Vagina (tissue), 2 donors: ENCODE data around the gene GHR. TPM values are rescaled to one million over a fixed set of nuclear protein-coding genes. Genes with fewer than 3 reads are reported as not detected.

Experiments
- DNase-seq, 2 donors: peaks; one replicate each; pipeline ENCODE4 v3.0.0-alpha.2; 2017; ENCODE audit errors: extremely low spot score in 2 of 2
- H3K27ac ChIP-seq: fragments of 200-600 bp; sonication (generic); one replicate; pipeline ENCODE4 v1.5.1; 2019
- H3K27me3 ChIP-seq: fragments of 200-600 bp; sonication (generic); one replicate; pipeline ENCODE4 v1.5.1; 2019
- H3K36me3 ChIP-seq, 2 donors: fragments of 200-600 bp; sonication (generic); one replicate each; pipeline ENCODE4 v1.5.1; 2017 to 2019
- H3K4me1 ChIP-seq: fragments of 200-600 bp; sonication (generic); one replicate; pipeline ENCODE4 v1.5.1; 2019
- H3K4me3 ChIP-seq, 2 donors: fragments of 200-600 bp; sonication (generic); 1 replicate in 1 of 2; 2 replicates in 1 of 2; pipeline ENCODE4 v1.5.1; 2016 to 2019
- H3K9me3 ChIP-seq: fragments of 200-600 bp; sonication (generic); one replicate; pipeline ENCODE4 v1.5.1; 2019
- CTCF ChIP-seq, 3 experiments: fragments of 450-650 bp in 2 of 3; fragments of 200-600 bp in 1 of 3; sonication (generic) in 1 of 3; IDR thresholded peaks; one replicate each; pipeline ENCODE4 v1.5.1; 2017 to 2019; ENCODE audit warnings: antibody characterized with exemption in 3 of 3, mild to moderate bottlenecking in 2 of 3, moderate library complexity in 2 of 3
- POLR2A ChIP-seq, 2 donors: fragments of 450-650 bp; IDR thresholded peaks; one replicate each; pipeline ENCODE4 v1.6.1; 2017; ENCODE audit warnings: antibody characterized with exemption in 2 of 2, mild to moderate bottlenecking in 2 of 2, moderate library complexity in 2 of 2
- POLR2AphosphoS5 ChIP-seq, 2 donors: sonication (generic); formaldehyde crosslinking; IDR thresholded peaks; one replicate each; pipeline ENCODE4 v1.9.0; 2017; ENCODE audit warnings: antibody characterized with exemption in 2 of 2, mild to moderate bottlenecking in 2 of 2, low read depth in 1 of 2; ENCODE audit not compliant: insufficient read depth in 1 of 2
- intact Hi-C: fragments of 100-400 bp; cut with DNase I; formaldehyde crosslinking; loops from one replicate; pipeline ENCODE4 v1.15.1; 2023
- total RNA-seq: library from RNA; depleted of rRNA; stranded (reverse); fragments of >200 nt; gene quantifications from one replicate; pipeline ENCODE4 v1.2.3, GENCODE V29; 2016

GHR gene
- total RNA-seq, 1 donor from 2014 or later: 16.7 TPM

GRCh38 chr5:42507451-42508097, 84.3 kb downstream of the GHR start:
- Histone ChIP-seq H3K27me3 (no peaks in the 10 kb centered on the region), H3K36me3 (no peaks in the 10 kb centered on the region), H3K9me3 (no peaks in the 10 kb centered on the region), H3K4me3 (no peak overlapping the region), H3K4me1 (peaks cover 15% of the 10 kb centered on the region), H3K27ac (no peak overlapping the region)
- no peak for DNase-seq
- intact Hi-C loops: no loop called here
- TF ChIP-seq POLR2A (IDR thresholded peaks at IDR 0.05) (no peak), CTCF (IDR thresholded peaks at IDR 0.05) (no peak), POLR2AphosphoS5 (IDR thresholded peaks at IDR 0.05; ENCODE audit: insufficient read depth in 1 of 2, low read depth in 1 of 2) (no peak)

- DNase-seq: no peak
- Histone ChIP-seq H3K36me3 (no peaks in the 10 kb centered on the region), H3K4me3 (no peak overlapping the region), H3K27ac (no peak overlapping the region), H3K9me3 (no peaks in the 10 kb centered on the region), H3K4me1 (peaks cover 14% of the 10 kb centered on the region), H3K27me3 (no peaks in the 10 kb centered on the region)
- TF ChIP-seq POLR2AphosphoS5 (IDR thresholded peaks at IDR 0.05; ENCODE audit: insufficient read depth in 1 of 2, low read depth in 1 of 2): no peak
- TF ChIP-seq POLR2A (IDR thresholded peaks at IDR 0.05): no peak
- TF ChIP-seq CTCF (IDR thresholded peaks at IDR 0.05): no peak
- intact Hi-C loops: no loop called here
Measured at GRCh38 chr5:42513246-42513645, 90.0 kb downstream of the GHR start.

- TF ChIP-seq POLR2AphosphoS5 (IDR thresholded peaks at IDR 0.05; ENCODE audit: insufficient read depth in 1 of 2, low read depth in 1 of 2) (no peak), CTCF (IDR thresholded peaks at IDR 0.05) (no peak), POLR2A (IDR thresholded peaks at IDR 0.05) (no peak)
- intact Hi-C loops: no loop called here
Measured at GRCh38 chr5:42514754-42515153, 91.5 kb downstream of the GHR start.

GRCh38 chr5:42515504-42515903, 92.3 kb downstream of the GHR start:
- TF ChIP-seq POLR2A (IDR thresholded peaks at IDR 0.05): no peak
- no peak for TF ChIP-seq POLR2AphosphoS5 (IDR thresholded peaks at IDR 0.05; ENCODE audit: insufficient read depth in 1 of 2, low read depth in 1 of 2)
- no peak for TF ChIP-seq CTCF (IDR thresholded peaks at IDR 0.05)
- intact Hi-C loops: no loop called here

More at GRCh38 chr5:42514754-42515153, 91.5 kb downstream of the GHR start:
- Histone ChIP-seq H3K4me1 (peaks cover 20% of the 10 kb centered on the region), H3K9me3 (no peaks in the 10 kb centered on the region), H3K27ac (no peak overlapping the region), H3K36me3 (no peaks in the 10 kb centered on the region), H3K27me3 (no peaks in the 10 kb centered on the region), H3K4me3 (no peak overlapping the region)
- no peak for DNase-seq

GRCh38 chr5:42516282-42517042, 93.2 kb downstream of the GHR start:
- no peak for DNase-seq
- Histone ChIP-seq H3K27me3 (no peaks in the 10 kb centered on the region), H3K36me3 (no peaks in the 10 kb centered on the region), H3K27ac (no peak overlapping the region), H3K9me3 (no peaks in the 10 kb centered on the region), H3K4me1 (peaks cover 22% of the 10 kb centered on the region), H3K4me3 (no peak overlapping the region)
- intact Hi-C loops: no loop called here
- TF ChIP-seq POLR2AphosphoS5 (IDR thresholded peaks at IDR 0.05; ENCODE audit: insufficient read depth in 1 of 2, low read depth in 1 of 2) (no peak), POLR2A (IDR thresholded peaks at IDR 0.05) (no peak), CTCF (IDR thresholded peaks at IDR 0.05) (no peak)

More at GRCh38 chr5:42515504-42515903, 92.3 kb downstream of the GHR start:
- Histone ChIP-seq H3K27ac (no peak overlapping the region), H3K9me3 (no peaks in the 10 kb centered on the region), H3K36me3 (no peaks in the 10 kb centered on the region), H3K4me3 (no peak overlapping the region), H3K27me3 (no peaks in the 10 kb centered on the region), H3K4me1 (peaks cover 22% of the 10 kb centered on the region)
- no peak for DNase-seq
